ENCODE data around the gene CD3G. TPM values are rescaled to one million over a fixed set of nuclear protein-coding genes. Genes with fewer than 3 reads are reported as not detected.

Gene CD3G
- total RNA-seq, 2 donors from 2014 or later: not detected

- Histone ChIP-seq H3K27ac (ENCODE audit: low read depth, low read length) (no peak overlapping the region), H3K27me3 (ENCODE audit: control insufficient read depth, insufficient read depth, low read length, poor library complexity, severe bottlenecking) (no peaks in the 10 kb centered on the region), H3K9ac (ENCODE audit: extremely low read depth, low read length, poor library complexity, severe bottlenecking) (no peak overlapping the region), H3K4me3 (ENCODE audit: low read length) (no peak overlapping the region), H3K9me3 (ENCODE audit: control insufficient read depth, low read length) (no peaks in the 10 kb centered on the region), H3K36me3 (ENCODE audit: control insufficient read depth, insufficient read depth, low read length) (no peaks in the 10 kb centered on the region), H3K4me1 (ENCODE audit: control insufficient read depth, insufficient read depth, low read length) (peaks cover 20% of the 10 kb centered on the region)
- TF ChIP-seq CTCF (conservative IDR thresholded peaks at IDR 0.05): no peak
- no peak for DNase-seq
- Mint-ChIP-seq H3K27ac (no peak overlapping the region), H3K4me1 (peaks cover 24% of the 10 kb centered on the region), H3K27me3 (ENCODE audit: insufficient read depth) (peaks cover 13% of the 10 kb centered on the region), H3K4me3 (no peak overlapping the region), H3K9me3 (no peaks in the 10 kb centered on the region), H3K36me3 (ENCODE audit: low read depth) (no peaks in the 10 kb centered on the region)
- 83% methylated on average over 1 of the region's 3 CpGs; no CpG with 5 or more reads in 1 of the 2 experiments for WGBS, 2 experiments (ENCODE audit: insufficient coverage in 1 of 2, insufficient read length in 1 of 2)
Observed at GRCh38 chr11:118310781-118311485, 33.2 kb upstream of the CD3G start.

- Mint-ChIP-seq H3K4me3 (no peak overlapping the region), H3K9me3 (no peaks in the 10 kb centered on the region), H3K27me3 (ENCODE audit: insufficient read depth) (peaks cover 13% of the 10 kb centered on the region), H3K36me3 (ENCODE audit: low read depth) (no peaks in the 10 kb centered on the region), H3K4me1 (peaks cover 30% of the 10 kb centered on the region), H3K27ac (no peak overlapping the region)
- no peaks in the 10 kb centered on the region for H3K36me3 ChIP-seq (ENCODE audit: control insufficient read depth, insufficient read depth, low read length)
- H3K9ac ChIP-seq (ENCODE audit: extremely low read depth, low read length, poor library complexity, severe bottlenecking): no peak overlapping the region
- DNase-seq: no peak
- no peak overlapping the region for H3K27ac ChIP-seq (ENCODE audit: low read depth, low read length)
- TF ChIP-seq CTCF (conservative IDR thresholded peaks at IDR 0.05): no peak
- H3K4me1 ChIP-seq (ENCODE audit: control insufficient read depth, insufficient read depth, low read length): peaks cover 20% of the 10 kb centered on the region
- no peak overlapping the region for H3K4me3 ChIP-seq (ENCODE audit: low read length)
- H3K27me3 ChIP-seq (ENCODE audit: control insufficient read depth, insufficient read depth, low read length, poor library complexity, severe bottlenecking): no peaks in the 10 kb centered on the region
- WGBS, 2 experiments (ENCODE audit: insufficient coverage in 1 of 2, insufficient read length in 1 of 2): 86 to 87% methylated on average over 3 to 4 of the region's 4 CpGs
- no peaks in the 10 kb centered on the region for H3K9me3 ChIP-seq (ENCODE audit: control insufficient read depth, low read length)
Observed at GRCh38 chr11:118311518-118311917, 32.6 kb upstream of the CD3G start.

GRCh38 chr11:118312328-118312727 lies 31.8 kb upstream of the CD3G start:
- no peak overlapping the region for H3K4me3 Mint-ChIP-seq
- no peak for TF ChIP-seq CTCF (conservative IDR thresholded peaks at IDR 0.05)
- H3K4me1 Mint-ChIP-seq: peaks cover 38% of the 10 kb centered on the region
- H3K27ac Mint-ChIP-seq: no peak overlapping the region
- DNase-seq: no peak
- Histone ChIP-seq H3K9ac (ENCODE audit: extremely low read depth, low read length, poor library complexity, severe bottlenecking) (no peak overlapping the region), H3K27me3 (ENCODE audit: control insufficient read depth, insufficient read depth, low read length, poor library complexity, severe bottlenecking) (no peaks in the 10 kb centered on the region), H3K4me1 (ENCODE audit: control insufficient read depth, insufficient read depth, low read length) (peaks cover 20% of the 10 kb centered on the region), H3K9me3 (ENCODE audit: control insufficient read depth, low read length) (no peaks in the 10 kb centered on the region), H3K36me3 (ENCODE audit: control insufficient read depth, insufficient read depth, low read length) (no peaks in the 10 kb centered on the region), H3K4me3 (ENCODE audit: low read length) (no peak overlapping the region), H3K27ac (ENCODE audit: low read depth, low read length) (no peak overlapping the region)
- peaks cover 4% of the 10 kb centered on the region for H3K9me3 Mint-ChIP-seq
- no peaks in the 10 kb centered on the region for H3K36me3 Mint-ChIP-seq (ENCODE audit: low read depth)
- H3K27me3 Mint-ChIP-seq (ENCODE audit: insufficient read depth): peaks cover 13% of the 10 kb centered on the region
- WGBS, 2 experiments (ENCODE audit: insufficient coverage in 1 of 2, insufficient read length in 1 of 2): 96 to 100% methylated on average over 2 of the region's 2 CpGs

Data from endodermal cell (in vitro differentiated cells).